ENCODE measurements around the gene P2RY14. TPM values are rescaled to one million over a fixed set of nuclear protein-coding genes. Genes with fewer than 3 reads are reported as not detected.
A peak's percentile ranks its signal among the peaks of the same experiment; 100 is the strongest.

The P2RY14 gene
- total RNA-seq, 1 experiment from 2014 or later, result not detected

GRCh38 chr3:151307583-151308488 lies 29.5 kb upstream of the P2RY14 start:
- Mint-ChIP-seq H3K4me3 (ENCODE audit: unreplicated experiment) (no peak overlapping the region), H3K27ac (ENCODE audit: unreplicated experiment) (peak overlapping the region; percentile 48), H3K27me3 (ENCODE audit: insufficient read depth, unreplicated experiment) (no peaks in the 10 kb centered on the region), H3K4me1 (ENCODE audit: low read depth, unreplicated experiment) (peaks cover 30% of the 10 kb centered on the region), H3K36me3 (ENCODE audit: insufficient read depth, unreplicated experiment) (peaks cover 11% of the 10 kb centered on the region), H3K9me3 (ENCODE audit: unreplicated experiment) (no peaks in the 10 kb centered on the region)
- Histone ChIP-seq H3K27me3 (replicated peaks; ENCODE audit: control insufficient read depth, insufficient read depth, low read length) (no peaks in the 10 kb centered on the region), H3K36me3 (ENCODE audit: control insufficient read depth, insufficient read depth, low read length) (no peaks in the 10 kb centered on the region), H3K4me1 (peaks cover 13% of the 10 kb centered on the region), H3K4me3 (ENCODE audit: low read depth, low read length) (no peak overlapping the region), H3K9me3 (no peaks in the 10 kb centered on the region)
- no TSS peak for BruUV-seq (replicated peaks)
- CTCF ChIA-PET, result interaction anchor here (0.5 kb wide), 1 partner anchor 15 kb away, joined by 3 read pairs; no protein-coding TSS in a partner anchor
- no peak for DNase-seq
- intact Hi-C loops (cut with micrococcal nuclease; ENCODE audit: unreplicated experiment), result no loop called here
- no peak for TF ChIP-seq CTCF (IDR thresholded peaks at IDR 0.05; ENCODE audit: insufficient read depth in 1 of 2, low read depth in 1 of 2, low read length in 1 of 2, severe bottlenecking in 1 of 2, unreplicated experiment in 1 of 2)
- POLR2A ChIA-PET, result no interaction called here

GRCh38 chr3:151307131-151307530 lies 28.8 kb upstream of the P2RY14 start:
- H3K27ac Mint-ChIP-seq (ENCODE audit: unreplicated experiment), result peak overlapping the region; percentile 48
- no peak overlapping the region for H3K4me3 Mint-ChIP-seq (ENCODE audit: unreplicated experiment)
- H3K36me3 Mint-ChIP-seq (ENCODE audit: insufficient read depth, unreplicated experiment), result peaks cover 11% of the 10 kb centered on the region
- Histone ChIP-seq H3K4me3 (ENCODE audit: low read depth, low read length) (no peak overlapping the region), H3K4me1 (peaks cover 13% of the 10 kb centered on the region), H3K27me3 (replicated peaks; ENCODE audit: control insufficient read depth, insufficient read depth, low read length) (no peaks in the 10 kb centered on the region), H3K9me3 (no peaks in the 10 kb centered on the region), H3K36me3 (ENCODE audit: control insufficient read depth, insufficient read depth, low read length) (no peaks in the 10 kb centered on the region)
- no TSS peak for BruUV-seq (replicated peaks)
- H3K4me1 Mint-ChIP-seq (ENCODE audit: low read depth, unreplicated experiment), result peaks cover 31% of the 10 kb centered on the region
- no peaks in the 10 kb centered on the region for H3K27me3 Mint-ChIP-seq (ENCODE audit: insufficient read depth, unreplicated experiment)
- intact Hi-C loops (cut with micrococcal nuclease; ENCODE audit: unreplicated experiment), result no loop called here
- CTCF ChIA-PET, result no interaction called here
- no peak for TF ChIP-seq CTCF (IDR thresholded peaks at IDR 0.05; ENCODE audit: insufficient read depth in 1 of 2, low read depth in 1 of 2, low read length in 1 of 2, severe bottlenecking in 1 of 2, unreplicated experiment in 1 of 2)
- POLR2A ChIA-PET, result no interaction called here
- no peaks in the 10 kb centered on the region for H3K9me3 Mint-ChIP-seq (ENCODE audit: unreplicated experiment)
- DNase-seq, result no peak

DNA sequence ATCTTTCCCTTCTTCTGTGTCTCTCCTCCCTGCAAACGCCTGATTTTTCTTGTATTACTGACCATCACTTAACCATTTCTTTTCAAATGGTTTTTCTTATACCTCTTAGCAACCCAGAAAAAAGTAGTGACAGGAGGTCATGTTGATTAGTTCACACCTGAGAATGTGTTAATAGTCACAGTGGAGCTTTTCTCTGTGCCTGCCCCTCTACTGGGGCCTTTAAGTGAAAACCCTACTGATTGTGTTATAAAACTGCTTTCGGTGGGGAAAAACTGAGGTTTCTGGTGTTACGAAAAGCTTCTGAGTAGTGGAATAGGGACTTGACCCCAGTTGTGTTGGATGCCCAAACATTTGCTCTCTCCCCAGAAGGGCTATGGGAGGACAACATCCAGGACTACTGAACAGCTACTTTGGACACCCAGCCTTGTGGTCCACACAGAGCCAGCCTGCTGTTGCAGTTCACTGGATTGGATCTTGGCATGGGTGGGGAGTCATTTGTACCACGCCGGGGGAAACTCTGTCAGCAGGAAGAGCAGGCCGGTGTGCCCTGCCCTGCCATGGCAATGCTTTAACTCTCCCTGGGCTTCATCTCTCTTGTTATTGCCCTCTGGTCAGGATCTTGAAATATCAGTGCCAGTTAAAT lies 27.9 kb upstream of the P2RY14 start:
- H3K36me3 ChIP-seq (ENCODE audit: control insufficient read depth, insufficient read depth, low read length), result no peaks in the 10 kb centered on the region
- no peaks in the 10 kb centered on the region for H3K27me3 ChIP-seq (replicated peaks; ENCODE audit: control insufficient read depth, insufficient read depth, low read length)
- intact Hi-C loops (cut with micrococcal nuclease; ENCODE audit: unreplicated experiment), result no loop called here
- H3K4me3 ChIP-seq (ENCODE audit: low read depth, low read length), result no peak overlapping the region
- Mint-ChIP-seq H3K4me3 (ENCODE audit: unreplicated experiment) (no peak overlapping the region), H3K4me1 (ENCODE audit: low read depth, unreplicated experiment) (peaks cover 31% of the 10 kb centered on the region), H3K27ac (ENCODE audit: unreplicated experiment) (peak overlapping the region; percentile 82), H3K36me3 (ENCODE audit: insufficient read depth, unreplicated experiment) (peaks cover 11% of the 10 kb centered on the region), H3K27me3 (ENCODE audit: insufficient read depth, unreplicated experiment) (no peaks in the 10 kb centered on the region), H3K9me3 (ENCODE audit: unreplicated experiment) (no peaks in the 10 kb centered on the region)
- H3K9me3 ChIP-seq, result no peaks in the 10 kb centered on the region
- DNase-seq, result no peak
- POLR2A ChIA-PET, result no interaction called here
- no peak for TF ChIP-seq CTCF (IDR thresholded peaks at IDR 0.05; ENCODE audit: insufficient read depth in 1 of 2, low read depth in 1 of 2, low read length in 1 of 2, severe bottlenecking in 1 of 2, unreplicated experiment in 1 of 2)
- CTCF ChIA-PET, result no interaction called here
- peaks cover 13% of the 10 kb centered on the region for H3K4me1 ChIP-seq
- BruUV-seq (replicated peaks), result no TSS peak
